H1 (cell line): ENCODE data around the gene FLRT2. TPM values are rescaled to one million over a fixed set of nuclear protein-coding genes. Genes with fewer than 3 reads are reported as not detected.

Experiments
- polyA plus RNA-seq, 7 experiments: library from polyadenylated mRNA; depleted of rRNA in 3 of 7; stranded (reverse) in 5 of 7; unstranded in 2 of 7; fragments of >200 nt in 5 of 7; fragments of 200-250 nt in 2 of 7; gene quantifications; 1 replicate in 5 of 7; 2 replicates in 1 of 7; 4 replicates in 1 of 7; pipeline versions ENCODE4 v1.2.1 to v1.2.3, GENCODE V29; 2011 to 2013; ENCODE audit warnings: missing spikeins in 2 of 7, mixed read lengths in 2 of 7
- total RNA-seq: library from RNA; stranded (reverse); fragmentation: NEBNext Ultra II Directional; extraction: Animal tissue kit (Norgen Biotek cat#: 25700); gene quantifications from 2 replicates; pipeline ENCODE4 v1.2.1, GENCODE V29; 2021
- TF ChIP-seq, protein P1 (sequence below): fragments of 300-600 bp; sonication (generic); IDR thresholded peaks from 2 replicates; pipeline ENCODE4 v1.7.1; 2012; ENCODE audit warnings: low read length, moderate library complexity, mild to moderate bottlenecking, inconsistent platforms; ENCODE audit not compliant: insufficient replicate concordance

FLRT2 gene
- total and polyA plus RNA-seq, 2 of the 8 experiments (the other 6 are each of a cell fraction or from before 2014, with no cell fraction given): 2.4 to 6.9 TPM

GRCh38 chr14:85601690-85602089, 71.7 kb downstream of the FLRT2 start (continued):
- TF ChIP-seq, protein P1, sequence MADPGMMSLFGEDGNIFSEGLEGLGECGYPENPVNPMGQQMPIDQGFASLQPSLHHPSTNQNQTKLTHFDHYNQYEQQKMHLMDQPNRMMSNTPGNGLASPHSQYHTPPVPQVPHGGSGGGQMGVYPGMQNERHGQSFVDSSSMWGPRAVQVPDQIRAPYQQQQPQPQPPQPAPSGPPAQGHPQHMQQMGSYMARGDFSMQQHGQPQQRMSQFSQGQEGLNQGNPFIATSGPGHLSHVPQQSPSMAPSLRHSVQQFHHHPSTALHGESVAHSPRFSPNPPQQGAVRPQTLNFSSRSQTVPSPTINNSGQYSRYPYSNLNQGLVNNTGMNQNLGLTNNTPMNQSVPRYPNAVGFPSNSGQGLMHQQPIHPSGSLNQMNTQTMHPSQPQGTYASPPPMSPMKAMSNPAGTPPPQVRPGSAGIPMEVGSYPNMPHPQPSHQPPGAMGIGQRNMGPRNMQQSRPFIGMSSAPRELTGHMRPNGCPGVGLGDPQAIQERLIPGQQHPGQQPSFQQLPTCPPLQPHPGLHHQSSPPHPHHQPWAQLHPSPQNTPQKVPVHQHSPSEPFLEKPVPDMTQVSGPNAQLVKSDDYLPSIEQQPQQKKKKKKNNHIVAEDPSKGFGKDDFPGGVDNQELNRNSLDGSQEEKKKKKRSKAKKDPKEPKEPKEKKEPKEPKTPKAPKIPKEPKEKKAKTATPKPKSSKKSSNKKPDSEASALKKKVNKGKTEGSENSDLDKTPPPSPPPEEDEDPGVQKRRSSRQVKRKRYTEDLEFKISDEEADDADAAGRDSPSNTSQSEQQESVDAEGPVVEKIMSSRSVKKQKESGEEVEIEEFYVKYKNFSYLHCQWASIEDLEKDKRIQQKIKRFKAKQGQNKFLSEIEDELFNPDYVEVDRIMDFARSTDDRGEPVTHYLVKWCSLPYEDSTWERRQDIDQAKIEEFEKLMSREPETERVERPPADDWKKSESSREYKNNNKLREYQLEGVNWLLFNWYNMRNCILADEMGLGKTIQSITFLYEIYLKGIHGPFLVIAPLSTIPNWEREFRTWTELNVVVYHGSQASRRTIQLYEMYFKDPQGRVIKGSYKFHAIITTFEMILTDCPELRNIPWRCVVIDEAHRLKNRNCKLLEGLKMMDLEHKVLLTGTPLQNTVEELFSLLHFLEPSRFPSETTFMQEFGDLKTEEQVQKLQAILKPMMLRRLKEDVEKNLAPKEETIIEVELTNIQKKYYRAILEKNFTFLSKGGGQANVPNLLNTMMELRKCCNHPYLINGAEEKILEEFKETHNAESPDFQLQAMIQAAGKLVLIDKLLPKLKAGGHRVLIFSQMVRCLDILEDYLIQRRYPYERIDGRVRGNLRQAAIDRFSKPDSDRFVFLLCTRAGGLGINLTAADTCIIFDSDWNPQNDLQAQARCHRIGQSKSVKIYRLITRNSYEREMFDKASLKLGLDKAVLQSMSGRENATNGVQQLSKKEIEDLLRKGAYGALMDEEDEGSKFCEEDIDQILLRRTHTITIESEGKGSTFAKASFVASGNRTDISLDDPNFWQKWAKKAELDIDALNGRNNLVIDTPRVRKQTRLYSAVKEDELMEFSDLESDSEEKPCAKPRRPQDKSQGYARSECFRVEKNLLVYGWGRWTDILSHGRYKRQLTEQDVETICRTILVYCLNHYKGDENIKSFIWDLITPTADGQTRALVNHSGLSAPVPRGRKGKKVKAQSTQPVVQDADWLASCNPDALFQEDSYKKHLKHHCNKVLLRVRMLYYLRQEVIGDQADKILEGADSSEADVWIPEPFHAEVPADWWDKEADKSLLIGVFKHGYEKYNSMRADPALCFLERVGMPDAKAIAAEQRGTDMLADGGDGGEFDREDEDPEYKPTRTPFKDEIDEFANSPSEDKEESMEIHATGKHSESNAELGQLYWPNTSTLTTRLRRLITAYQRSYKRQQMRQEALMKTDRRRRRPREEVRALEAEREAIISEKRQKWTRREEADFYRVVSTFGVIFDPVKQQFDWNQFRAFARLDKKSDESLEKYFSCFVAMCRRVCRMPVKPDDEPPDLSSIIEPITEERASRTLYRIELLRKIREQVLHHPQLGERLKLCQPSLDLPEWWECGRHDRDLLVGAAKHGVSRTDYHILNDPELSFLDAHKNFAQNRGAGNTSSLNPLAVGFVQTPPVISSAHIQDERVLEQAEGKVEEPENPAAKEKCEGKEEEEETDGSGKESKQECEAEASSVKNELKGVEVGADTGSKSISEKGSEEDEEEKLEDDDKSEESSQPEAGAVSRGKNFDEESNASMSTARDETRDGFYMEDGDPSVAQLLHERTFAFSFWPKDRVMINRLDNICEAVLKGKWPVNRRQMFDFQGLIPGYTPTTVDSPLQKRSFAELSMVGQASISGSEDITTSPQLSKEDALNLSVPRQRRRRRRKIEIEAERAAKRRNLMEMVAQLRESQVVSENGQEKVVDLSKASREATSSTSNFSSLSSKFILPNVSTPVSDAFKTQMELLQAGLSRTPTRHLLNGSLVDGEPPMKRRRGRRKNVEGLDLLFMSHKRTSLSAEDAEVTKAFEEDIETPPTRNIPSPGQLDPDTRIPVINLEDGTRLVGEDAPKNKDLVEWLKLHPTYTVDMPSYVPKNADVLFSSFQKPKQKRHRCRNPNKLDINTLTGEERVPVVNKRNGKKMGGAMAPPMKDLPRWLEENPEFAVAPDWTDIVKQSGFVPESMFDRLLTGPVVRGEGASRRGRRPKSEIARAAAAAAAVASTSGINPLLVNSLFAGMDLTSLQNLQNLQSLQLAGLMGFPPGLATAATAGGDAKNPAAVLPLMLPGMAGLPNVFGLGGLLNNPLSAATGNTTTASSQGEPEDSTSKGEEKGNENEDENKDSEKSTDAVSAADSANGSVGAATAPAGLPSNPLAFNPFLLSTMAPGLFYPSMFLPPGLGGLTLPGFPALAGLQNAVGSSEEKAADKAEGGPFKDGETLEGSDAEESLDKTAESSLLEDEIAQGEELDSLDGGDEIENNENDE: no peak
